PC-3 (cell line): ENCODE data around the gene SSU72. TPM values are rescaled to one million over a fixed set of nuclear protein-coding genes. Genes with fewer than 3 reads are reported as not detected.

Experiments used
- ATAC-seq: fragments of 200-7000 bp; cut with Tn5 transposase; 2 replicates; pipeline ENCODE4 v1.9.1; 2020; ENCODE audit warnings: mild to moderate bottlenecking, moderate library complexity
- BruUV-seq: library from RNA; stranded (reverse); fragments of 400-500 nt; replicated peaks from 2 replicates; lab custom pipeline; 2021; lab: Mats Ljungman, UMichigan
- CTCF ChIA-PET: fragments of 300-600 bp; sonication (Branson Sonifier 250); formaldehyde crosslinking; loops from one replicate; lab custom pipeline; 2022; ENCODE audit warnings: antibody characterized with exemption; lab: Charles Lee
- POLR2A ChIA-PET: fragments of 300-600 bp; sonication (Branson Sonifier 250); formaldehyde crosslinking; loops from one replicate; lab custom pipeline; 2022; ENCODE audit warnings: antibody characterized with exemption; ENCODE audit not compliant: unreplicated experiment; lab: Charles Lee
- DNase-seq: peaks from one replicate; pipeline ENCODE4 v3.0.0-alpha.2; 2015
- H2AFZ ChIP-seq: fragments of 300-600 bp; sonication (generic); 2 replicates; pipeline ENCODE4 v1.6.0; 2016; ENCODE audit warnings: antibody characterized with exemption, low read length
- H3F3A ChIP-seq: fragments of 300-600 bp; sonication (generic); one replicate; pipeline ENCODE4 v1.6.0; 2017; ENCODE audit warnings: antibody characterized with exemption, low read length, control low read depth, mild to moderate bottlenecking; ENCODE audit not compliant: unreplicated experiment
- H3K27ac ChIP-seq: fragments of 300-600 bp; sonication (generic); 2 replicates; pipeline ENCODE4 v1.5.1; 2016; ENCODE audit warnings: mild to moderate bottlenecking, low read length
- H3K27me3 ChIP-seq: fragments of 300-600 bp; sonication (generic); 2 replicates; pipeline ENCODE4 v1.6.1; 2016; ENCODE audit warnings: low read length, mixed read lengths
- H3K36me3 ChIP-seq: fragments of 300-600 bp; sonication (generic); 2 replicates; pipeline ENCODE4 v1.6.1; 2016; ENCODE audit warnings: low read depth, mixed run types, low read length, mixed read lengths
- H3K4me1 ChIP-seq: fragments of 300-600 bp; sonication (generic); 2 replicates; pipeline ENCODE4 v1.5.1; 2016; ENCODE audit warnings: low read length; ENCODE audit not compliant: insufficient read depth
- H3K4me2 ChIP-seq: fragments of 300-600 bp; sonication (generic); 2 replicates; pipeline ENCODE4 v1.6.0; 2016; ENCODE audit warnings: low read length
- H3K4me3 ChIP-seq: fragments of 300-600 bp; sonication (generic); 2 replicates; pipeline ENCODE4 v1.5.1; 2016; ENCODE audit warnings: mild to moderate bottlenecking, low read length, mixed read lengths
- H3K79me2 ChIP-seq: fragments of 300-600 bp; sonication (generic); 2 replicates; pipeline ENCODE4 v1.6.1; 2017; ENCODE audit warnings: low read length, mixed read lengths
- H3K9ac ChIP-seq: fragments of 300-600 bp; sonication (generic); 2 replicates; pipeline ENCODE4 v1.6.0; 2016; ENCODE audit warnings: mild to moderate bottlenecking, low read length
- H3K9me2 ChIP-seq: fragments of 300-600 bp; sonication (generic); replicated peaks from 2 replicates; pipeline ENCODE4 v1.6.1; 2016; ENCODE audit warnings: mixed run types, low read length, mixed read lengths
- H3K9me3 ChIP-seq: fragments of 300-600 bp; sonication (generic); 2 replicates; pipeline ENCODE4 v1.6.1; 2016; ENCODE audit warnings: low read length, mixed read lengths
- H4K20me1 ChIP-seq: fragments of 300-600 bp; sonication (generic); 2 replicates; pipeline ENCODE4 v1.6.1; 2016; ENCODE audit warnings: low read length, mixed read lengths
- CTCF ChIP-seq: fragments of 300-600 bp; sonication (generic); conservative IDR thresholded peaks from 2 replicates; pipeline ENCODE4 v1.5.1; 2017; ENCODE audit warnings: antibody characterized with exemption, low read depth, mild to moderate bottlenecking, low read length
- EZH2 ChIP-seq: fragments of 300-600 bp; sonication (generic); IDR thresholded peaks from one replicate; pipeline ENCODE4 v1.6.1; 2017; ENCODE audit warnings: antibody characterized with exemption, mild to moderate bottlenecking, low read length; ENCODE audit not compliant: unreplicated experiment
- EZH2phosphoT487 ChIP-seq: fragments of 300-600 bp; sonication (generic); IDR thresholded peaks from 2 replicates; pipeline ENCODE4 v1.6.1; 2018; ENCODE audit warnings: mild to moderate bottlenecking, antibody characterized with exemption, low read length, borderline replicate concordance
- intact Hi-C: fragments of 100-400 bp; cut with micrococcal nuclease; formaldehyde crosslinking; loops from 2 replicates; pipeline ENCODE4 v1.9.0; 2023
- total RNA-seq: library from RNA; depleted of rRNA; stranded (reverse); fragments of >200 nt; gene quantifications from 2 replicates; pipeline ENCODE4 v1.2.3, GENCODE V29; 2014

SSU72 gene
- total RNA-seq, 1 experiment from 2014 or later: 283 TPM

- no peaks in the 10 kb centered on the region for H3K79me2 ChIP-seq
- ATAC-seq (no peak), DNase-seq (no peak)
- H3K9me2 ChIP-seq: no peaks in the 10 kb centered on the region
- H4K20me1 ChIP-seq: no peaks in the 10 kb centered on the region
- H3K4me2 ChIP-seq: no peak overlapping the region
- H3K9ac ChIP-seq: no peak overlapping the region
- H3F3A ChIP-seq: no peaks in the 10 kb centered on the region
- POLR2A ChIA-PET: interaction anchor here (0.6 kb wide), 1 partner anchor 144 kb away, joined by 3 read pairs; no protein-coding TSS in a partner anchor
- H3K9me3 ChIP-seq: no peaks in the 10 kb centered on the region
- no peak overlapping the region for H3K27ac ChIP-seq
- H3K4me3 ChIP-seq: no peak overlapping the region
- H2AFZ ChIP-seq: no peak overlapping the region
- CTCF ChIA-PET: no interaction called here
- no peak for TF ChIP-seq EZH2
- TF ChIP-seq CTCF: no peak
- no peak for TF ChIP-seq EZH2phosphoT487
- peaks cover 25% of the 10 kb centered on the region; the same call in 1 of the 2 replicates for H3K36me3 ChIP-seq
- no peaks in the 10 kb centered on the region for H3K4me1 ChIP-seq
- intact Hi-C loops: no loop called here
- no TSS peak for BruUV-seq
- H3K27me3 ChIP-seq: no peaks in the 10 kb centered on the region
These were observed 32.5 kb downstream of the SSU72 start for GRCh38 chr1:1541956-1542765.

GRCh38 chr1:1540818-1541628 lies 33.6 kb downstream of the SSU72 start:
- Histone ChIP-seq H3K36me3 (peaks cover 25% of the 10 kb centered on the region; the same call in 1 of the 2 replicates), H3K79me2 (no peaks in the 10 kb centered on the region), H3K9me3 (no peaks in the 10 kb centered on the region), H3K9ac (no peak overlapping the region), H3K9me2 (no peaks in the 10 kb centered on the region), H3K4me2 (no peak overlapping the region), H3K4me3 (no peak overlapping the region), H3F3A (no peaks in the 10 kb centered on the region), H3K4me1 (no peaks in the 10 kb centered on the region), H3K27me3 (no peaks in the 10 kb centered on the region), H3K27ac (no peak overlapping the region), H4K20me1 (no peaks in the 10 kb centered on the region), H2AFZ (no peak overlapping the region)
- ChIA-PET CTCF (no interaction called here), POLR2A (no interaction called here)
- no TSS peak for BruUV-seq
- ATAC-seq (peak; percentile 2; the same call in 1 of the 2 replicates), DNase-seq (no peak)
- intact Hi-C loops: no loop called here
- TF ChIP-seq EZH2 (no peak), CTCF (no peak), EZH2phosphoT487 (no peak)
